ENCODE data around the gene TRPM4.

Gene TRPM4

GRCh38 chr19:49212016-49212701 lies 54.6 kb downstream of the TRPM4 start:
- peak; percentile 16 for DNase-seq (ENCODE audit: low read depth)
- no peak overlapping the region for H3K4me3 ChIP-seq (ENCODE audit: low read length)
- TF ChIP-seq, protein P1, sequence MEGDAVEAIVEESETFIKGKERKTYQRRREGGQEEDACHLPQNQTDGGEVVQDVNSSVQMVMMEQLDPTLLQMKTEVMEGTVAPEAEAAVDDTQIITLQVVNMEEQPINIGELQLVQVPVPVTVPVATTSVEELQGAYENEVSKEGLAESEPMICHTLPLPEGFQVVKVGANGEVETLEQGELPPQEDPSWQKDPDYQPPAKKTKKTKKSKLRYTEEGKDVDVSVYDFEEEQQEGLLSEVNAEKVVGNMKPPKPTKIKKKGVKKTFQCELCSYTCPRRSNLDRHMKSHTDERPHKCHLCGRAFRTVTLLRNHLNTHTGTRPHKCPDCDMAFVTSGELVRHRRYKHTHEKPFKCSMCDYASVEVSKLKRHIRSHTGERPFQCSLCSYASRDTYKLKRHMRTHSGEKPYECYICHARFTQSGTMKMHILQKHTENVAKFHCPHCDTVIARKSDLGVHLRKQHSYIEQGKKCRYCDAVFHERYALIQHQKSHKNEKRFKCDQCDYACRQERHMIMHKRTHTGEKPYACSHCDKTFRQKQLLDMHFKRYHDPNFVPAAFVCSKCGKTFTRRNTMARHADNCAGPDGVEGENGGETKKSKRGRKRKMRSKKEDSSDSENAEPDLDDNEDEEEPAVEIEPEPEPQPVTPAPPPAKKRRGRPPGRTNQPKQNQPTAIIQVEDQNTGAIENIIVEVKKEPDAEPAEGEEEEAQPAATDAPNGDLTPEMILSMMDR (conservative IDR thresholded peaks at IDR 0.05; ENCODE audit: low read length) = no peak

DNA sequence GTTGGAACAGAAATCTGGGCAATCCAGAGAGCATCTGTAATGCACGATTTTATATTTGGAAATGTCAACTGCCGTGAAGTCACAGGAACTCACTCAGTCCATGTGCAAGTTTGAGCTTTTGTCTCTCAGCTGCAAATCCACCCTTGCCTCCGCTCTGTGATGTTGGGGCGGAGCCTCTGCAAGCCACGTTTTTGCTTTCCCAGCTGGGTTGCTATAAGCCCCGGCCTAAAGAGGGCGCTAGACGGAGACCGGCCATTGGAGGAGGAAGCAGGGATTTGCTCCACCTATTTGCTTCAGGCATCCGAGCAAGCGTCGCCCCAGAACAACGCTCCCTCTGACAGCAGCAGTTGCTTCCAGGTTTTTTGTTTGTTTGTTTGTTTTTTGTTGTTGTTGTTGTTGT lies 56.2 kb downstream of the TRPM4 start:
- DNase-seq (ENCODE audit: low read depth) = no peak
- no peak overlapping the region for H3K4me3 ChIP-seq (ENCODE audit: low read length)
- TF ChIP-seq, protein P1 (conservative IDR thresholded peaks at IDR 0.05; ENCODE audit: low read length) = no peak

- H3K4me3 ChIP-seq (ENCODE audit: low read length) = no peak overlapping the region
- TF ChIP-seq, protein P1 (conservative IDR thresholded peaks at IDR 0.05; ENCODE audit: low read length) = no peak
- DNase-seq (ENCODE audit: low read depth) = no peak
Measured at GRCh38 chr19:49214701-49215100, 57.1 kb downstream of the TRPM4 start.

GRCh38 chr19:49216071-49216470 lies 58.5 kb downstream of the TRPM4 start:
- TF ChIP-seq, protein P1 (conservative IDR thresholded peaks at IDR 0.05; ENCODE audit: low read length) = no peak
- H3K4me3 ChIP-seq (ENCODE audit: low read length) = no peak overlapping the region
- peak; percentile 74 for DNase-seq (ENCODE audit: low read depth)

DNA sequence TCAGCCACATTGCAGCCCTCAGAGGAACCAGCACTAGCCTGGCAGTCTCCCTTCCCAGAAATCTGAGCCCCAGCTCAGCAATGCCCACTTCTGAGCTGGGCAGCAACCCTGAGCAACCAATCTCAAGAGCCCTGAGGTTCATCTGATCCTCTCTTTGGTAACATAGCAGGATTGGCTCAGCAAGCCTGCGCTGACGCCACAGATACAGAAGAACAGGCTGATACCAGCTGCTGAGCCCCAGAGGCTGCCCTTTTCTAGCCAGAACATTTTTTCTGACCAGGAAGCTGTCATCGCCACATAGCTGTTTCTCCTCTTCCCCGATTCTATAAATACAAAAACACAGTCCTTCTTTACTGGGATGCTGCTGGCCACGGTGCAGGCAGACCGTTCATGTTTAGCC lies 59.8 kb downstream of the TRPM4 start:
- TF ChIP-seq, protein P1 (conservative IDR thresholded peaks at IDR 0.05; ENCODE audit: low read length) = no peak
- peak; percentile 28 for DNase-seq (ENCODE audit: low read depth)
- H3K4me3 ChIP-seq (ENCODE audit: low read length) = no peak overlapping the region

GRCh38 chr19:49222011-49222410 lies 64.4 kb downstream of the TRPM4 start:
- DNase-seq (ENCODE audit: low read depth) = peak; percentile 33
- TF ChIP-seq, protein P1 (conservative IDR thresholded peaks at IDR 0.05; ENCODE audit: low read length) = no peak

DNA sequence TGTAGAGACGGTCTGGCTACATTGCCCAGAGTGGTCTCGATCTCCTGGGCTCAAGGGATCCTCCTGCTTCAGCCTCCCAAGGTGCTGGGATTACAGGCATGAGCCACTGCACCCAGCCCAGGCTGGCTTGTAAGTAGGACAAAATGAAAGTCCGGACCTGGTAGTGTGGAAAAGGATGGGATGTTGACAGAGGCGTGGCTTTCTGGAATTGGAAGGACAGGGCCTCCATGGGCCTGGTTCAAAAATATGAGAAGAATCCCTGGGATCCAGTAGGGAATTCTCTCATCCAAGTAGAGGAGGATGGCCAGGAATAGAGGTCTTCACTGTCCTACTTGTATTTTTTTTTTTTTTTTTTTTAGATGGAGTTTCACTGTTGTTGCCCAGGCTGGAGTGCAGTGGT lies 64.9 kb downstream of the TRPM4 start:
- TF ChIP-seq, protein P1 (conservative IDR thresholded peaks at IDR 0.05; ENCODE audit: low read length) = no peak
- DNase-seq (ENCODE audit: low read depth) = no peak
- H3K4me3 ChIP-seq (ENCODE audit: low read length) = no peak overlapping the region

More at GRCh38 chr19:49222011-49222410, 64.4 kb downstream of the TRPM4 start:
- H3K4me3 ChIP-seq (ENCODE audit: low read length) = no peak overlapping the region
